NCI-H1092 treated with DMSO at 0.1 percent for 48 hours (cell line): ENCODE results near the gene ASIC2.
"Not testable (repeated sequence)": the region's sequence is repeated elsewhere in the genome, so short reads cannot be mapped to it uniquely, and the experiment has no call there.

Experiments used
- DNase-seq: peaks from one replicate; lab custom pipeline; 2025; lab: John Stamatoyannopoulos, UW

ASIC2 gene

GRCh38 chr17:33021731-33022408, 271.2 kb downstream of the ASIC2 start:
- no peak for DNase-seq

DNA sequence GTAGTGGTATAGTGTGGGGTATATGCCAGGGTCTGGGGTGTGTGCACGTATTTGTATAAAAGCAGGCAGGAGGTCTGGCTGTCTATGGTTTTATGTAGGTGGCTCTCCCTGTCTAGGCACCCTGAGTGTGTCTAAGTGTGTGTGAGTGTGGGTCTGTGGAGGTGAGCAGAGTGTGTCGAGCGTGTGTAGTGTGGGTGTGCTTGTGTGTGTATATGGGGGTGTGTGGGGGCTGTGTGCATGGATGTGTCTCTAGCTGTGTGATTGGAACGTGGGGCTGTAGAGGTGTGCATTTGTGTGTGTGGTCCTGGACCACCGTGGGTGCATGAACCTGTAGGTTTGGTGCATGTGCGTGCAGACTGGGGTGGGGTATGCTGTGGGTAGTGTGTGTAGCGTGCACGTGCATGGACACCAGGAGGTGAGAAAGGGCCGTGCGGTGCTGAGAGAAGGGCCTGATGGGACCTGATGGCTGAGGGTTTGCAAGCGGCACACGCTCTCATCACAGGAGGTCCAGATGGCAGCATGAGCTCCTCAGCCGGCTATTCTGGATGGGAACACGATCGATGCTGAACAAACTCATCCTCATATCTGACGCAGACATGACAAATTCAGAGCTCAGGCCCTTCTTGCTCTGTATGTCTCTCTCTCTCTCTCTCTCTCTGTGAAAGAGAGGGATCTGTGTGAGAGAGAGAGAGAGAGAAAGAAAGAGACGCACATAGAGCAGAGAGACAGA, 273.8 kb downstream of the ASIC2 start:
- DNase-seq: no peak

DNA sequence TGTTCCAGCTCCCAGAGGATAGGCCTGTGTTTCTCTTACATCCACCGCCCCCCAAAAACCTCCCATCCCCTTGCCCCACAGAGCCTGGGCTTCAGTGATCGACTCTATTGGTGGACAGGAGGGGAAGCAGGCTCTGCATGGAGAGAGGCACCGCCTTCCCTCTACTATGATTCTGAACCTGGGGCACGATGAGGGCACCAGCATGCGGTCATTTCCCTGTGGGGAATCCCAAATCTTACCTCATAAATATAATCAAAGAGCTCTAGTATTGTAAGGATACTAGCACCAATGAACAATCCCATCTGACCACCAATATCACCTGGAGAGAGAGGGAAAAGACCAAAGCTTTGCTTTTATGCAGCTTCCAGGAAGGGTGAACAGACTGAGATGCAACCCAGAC, 275.7 kb downstream of the ASIC2 start:
- DNase-seq: no peak

DNA sequence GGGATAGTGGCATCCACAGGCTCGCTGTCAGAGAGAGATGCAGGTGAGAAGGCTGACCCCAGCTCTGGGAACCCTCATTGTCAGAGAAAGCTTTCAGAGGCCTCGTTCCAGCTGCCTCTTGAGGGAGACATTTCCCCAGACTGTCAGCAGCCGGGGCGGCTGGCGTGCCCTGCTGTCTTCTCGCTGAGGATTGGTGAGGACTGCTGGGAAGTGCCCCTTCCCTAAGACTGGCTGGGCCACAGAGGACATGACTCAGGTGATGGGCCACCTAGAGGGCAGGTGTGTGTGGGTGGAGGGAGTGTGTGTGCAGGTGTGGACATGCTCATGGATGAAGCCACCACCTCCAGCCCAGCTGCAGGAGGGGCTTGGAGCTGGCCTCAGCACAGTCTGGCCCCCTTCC, 276.2 kb downstream of the ASIC2 start:
- no peak for DNase-seq

DNA sequence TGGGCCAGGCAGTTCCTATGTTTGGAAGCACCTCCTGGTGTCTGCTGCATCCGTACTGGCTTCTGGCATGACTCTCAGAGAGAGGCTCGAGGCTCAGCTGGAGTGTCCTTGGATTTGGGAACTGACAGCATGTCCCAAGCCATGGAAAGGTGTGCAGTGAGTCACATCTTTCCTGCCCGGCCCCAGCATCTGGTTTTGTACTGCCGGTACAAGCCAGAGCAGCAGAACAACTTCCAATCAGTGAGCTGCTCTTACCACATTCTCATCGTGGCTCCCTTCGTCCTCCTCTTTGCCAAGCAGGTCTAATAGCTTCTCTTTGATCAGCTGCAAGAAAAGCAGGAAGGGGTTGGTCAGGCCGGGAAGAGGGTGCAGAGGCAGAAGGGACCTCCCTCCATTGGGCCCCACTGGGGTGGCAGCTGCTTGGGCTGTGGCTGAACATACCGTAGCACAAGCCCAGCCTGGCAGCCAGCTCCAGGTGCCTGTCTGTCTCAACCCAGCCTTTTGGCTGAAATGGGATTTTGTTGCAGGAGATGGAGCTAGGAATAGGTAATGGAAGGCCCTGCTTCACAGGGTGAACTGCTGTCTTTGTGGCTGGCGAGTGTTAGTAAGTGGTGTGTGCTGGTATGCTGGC, 277.3 kb downstream of the ASIC2 start:
- DNase-seq: no peak

DNA sequence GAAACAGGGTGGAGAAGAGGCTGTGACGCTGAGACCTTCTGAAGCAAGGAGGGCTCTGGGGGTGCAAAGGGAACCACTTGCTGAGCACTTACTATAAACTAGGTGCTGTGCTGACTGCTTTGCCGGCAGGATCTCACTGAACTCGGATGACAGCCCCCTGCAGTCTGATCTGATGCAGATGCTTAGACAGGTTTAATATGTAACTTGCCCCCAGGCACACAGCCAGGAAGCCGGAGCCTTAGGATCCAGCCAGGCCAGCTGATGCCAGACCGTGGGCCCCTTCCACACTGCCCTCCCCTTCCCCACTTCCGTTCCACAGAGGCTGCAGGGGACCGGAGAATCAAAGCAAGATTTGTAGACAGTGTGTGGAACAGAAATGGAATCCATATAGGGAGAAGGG, 278.3 kb downstream of the ASIC2 start:
- DNase-seq: no peak

GRCh38 chr17:33013596-33014375, 279.3 kb downstream of the ASIC2 start:
- DNase-seq: no peak

GRCh38 chr17:33012522-33013033, 280.5 kb downstream of the ASIC2 start:
- no peak for DNase-seq

DNA sequence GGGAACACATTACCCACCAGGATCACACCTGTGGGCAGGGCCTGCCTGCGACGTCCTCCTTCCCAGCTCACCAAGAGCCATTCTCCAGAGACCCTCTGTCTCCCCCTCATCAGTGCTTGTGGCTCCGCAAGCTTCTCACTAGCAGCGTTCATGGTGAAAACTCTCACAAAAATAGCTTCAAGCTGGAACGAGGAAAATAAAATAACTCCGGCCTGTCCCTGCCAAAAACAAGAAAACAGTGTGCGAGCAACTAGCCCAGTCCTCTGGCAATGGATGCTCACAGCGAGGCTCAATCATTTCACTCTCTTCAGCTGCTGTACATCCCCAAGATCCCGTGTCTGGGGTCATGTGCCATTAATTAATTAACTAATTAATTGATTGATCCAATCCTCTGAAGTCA, 283.5 kb downstream of the ASIC2 start:
- DNase-seq: no peak

- DNase-seq: no peak
Measured at GRCh38 chr17:33007186-33007585, 285.9 kb downstream of the ASIC2 start.

- DNase-seq: no peak
Measured at GRCh38 chr17:33002246-33002645, 290.8 kb downstream of the ASIC2 start.

GRCh38 chr17:32998887-32999228, 294.2 kb downstream of the ASIC2 start:
- no peak for DNase-seq

DNA sequence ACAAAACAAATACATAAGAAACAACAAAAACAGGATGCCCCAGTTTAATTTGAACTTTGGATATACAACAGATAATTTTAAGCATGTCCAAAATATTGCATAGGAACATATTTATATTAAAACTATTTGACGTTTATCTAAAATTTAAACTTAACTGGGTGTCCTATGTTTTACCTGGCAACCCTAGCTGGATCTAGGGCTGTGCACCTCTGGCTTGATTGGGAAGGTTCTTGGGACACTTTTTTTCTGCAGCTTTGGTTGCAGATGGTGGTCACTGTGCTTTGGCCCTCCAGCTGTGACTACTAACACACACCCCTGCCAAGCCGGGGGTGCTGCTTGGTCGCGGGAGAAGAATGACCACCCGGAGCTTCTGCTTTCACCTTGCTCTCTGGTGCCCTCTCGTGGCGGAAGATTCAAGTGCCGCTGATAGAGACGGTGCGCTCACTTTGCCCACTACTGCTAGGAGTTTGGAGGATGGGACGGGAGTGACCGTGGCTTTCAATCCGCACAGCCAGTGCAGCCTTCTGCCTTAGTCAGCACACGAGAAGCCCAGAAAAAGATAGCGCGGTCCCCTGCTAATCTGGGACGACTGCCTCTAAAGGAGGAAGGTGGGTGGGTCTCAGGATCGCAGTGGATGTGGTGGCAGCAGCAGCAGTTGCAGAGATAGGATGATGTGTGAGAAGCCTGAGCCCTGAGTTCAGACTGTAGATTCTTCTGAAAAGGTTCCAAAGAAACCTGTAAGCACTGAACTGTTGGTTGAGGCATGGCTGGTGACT, 294.8 kb downstream of the ASIC2 start:
- peak; percentile 52 for DNase-seq

DNA sequence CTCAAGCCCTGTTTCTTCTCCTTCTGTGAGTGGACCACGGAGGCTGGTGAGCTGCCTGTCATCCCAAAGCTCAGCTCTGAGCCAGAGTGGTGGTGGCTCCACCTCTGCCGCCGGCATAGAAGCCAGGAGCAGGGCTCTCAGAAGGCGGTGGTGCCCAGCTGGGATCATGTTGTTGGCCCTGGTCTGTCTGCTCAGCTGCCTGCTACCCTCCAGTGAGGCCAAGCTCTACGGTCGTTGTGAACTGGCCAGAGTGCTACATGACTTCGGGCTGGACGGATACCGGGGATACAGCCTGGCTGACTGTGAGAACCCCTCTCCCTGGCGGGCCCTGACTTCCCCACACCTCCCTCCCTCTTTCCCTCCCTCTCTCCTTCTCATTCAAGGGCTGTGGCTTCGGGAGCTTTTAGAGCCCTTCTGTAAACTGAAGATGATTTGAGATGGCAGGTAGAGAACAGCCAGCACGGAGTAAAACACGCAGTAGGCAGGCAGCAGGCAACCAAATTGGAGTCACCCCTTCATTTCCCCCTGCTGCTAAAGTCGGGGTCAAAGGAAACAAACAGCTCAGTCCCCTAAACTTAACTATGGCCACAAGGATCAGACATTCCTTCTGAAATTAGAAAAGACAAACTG, 297.6 kb downstream of the ASIC2 start:
- no peak for DNase-seq

DNA sequence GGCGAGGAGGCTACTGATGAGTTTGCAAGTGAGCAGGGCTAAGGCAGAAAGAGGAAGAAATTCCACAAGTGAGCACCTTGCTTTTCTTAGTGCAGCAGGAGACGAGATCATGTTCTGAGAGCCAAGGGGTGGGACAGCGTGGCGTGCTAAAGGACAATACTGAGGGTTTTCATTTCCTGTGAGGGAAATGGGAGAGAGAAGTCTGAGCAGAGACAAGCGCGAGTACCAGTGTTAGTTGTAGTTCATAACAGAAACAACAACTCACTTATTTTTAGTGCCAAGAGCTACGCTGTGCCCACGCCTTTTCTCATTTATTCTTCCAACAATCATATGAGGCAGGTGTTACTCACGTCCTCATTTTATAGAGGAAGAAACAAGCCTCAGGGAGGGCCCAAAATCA, 299.1 kb downstream of the ASIC2 start:
- no peak for DNase-seq

DNA sequence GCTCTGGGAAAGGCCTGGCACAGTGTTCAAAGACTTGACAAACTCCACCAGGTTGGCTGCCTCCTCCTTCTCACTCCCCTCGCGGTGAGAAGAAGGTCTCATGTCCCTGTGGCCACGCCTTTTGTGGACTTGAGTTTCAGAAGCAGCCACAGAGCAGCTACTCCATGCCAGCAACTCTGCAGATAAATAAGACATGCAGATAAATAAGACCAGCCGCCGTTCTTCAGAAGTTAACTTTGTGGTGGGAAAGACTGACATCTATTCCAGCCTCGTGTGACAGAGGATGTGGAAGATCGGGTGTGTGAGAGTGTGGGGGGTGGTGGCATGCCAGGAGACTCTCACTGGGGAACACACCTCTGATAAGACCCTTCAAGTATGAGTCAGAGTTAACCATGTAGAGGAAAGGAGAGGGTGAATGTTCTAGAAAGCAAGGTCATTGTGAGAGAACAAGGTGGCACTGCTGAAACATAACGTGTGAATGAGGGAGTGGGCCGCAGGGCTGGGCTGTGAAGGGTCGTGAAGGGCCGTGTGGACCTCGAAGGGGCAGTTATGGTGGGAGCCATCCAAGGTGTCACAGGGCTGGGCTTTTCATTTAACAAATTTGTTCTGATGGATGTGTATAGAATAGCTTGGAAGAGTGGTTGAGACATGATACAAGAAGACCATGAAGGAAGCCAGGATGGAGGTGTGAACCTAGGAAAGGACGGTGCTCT, 300.6 kb downstream of the ASIC2 start:
- DNase-seq: no peak

DNA sequence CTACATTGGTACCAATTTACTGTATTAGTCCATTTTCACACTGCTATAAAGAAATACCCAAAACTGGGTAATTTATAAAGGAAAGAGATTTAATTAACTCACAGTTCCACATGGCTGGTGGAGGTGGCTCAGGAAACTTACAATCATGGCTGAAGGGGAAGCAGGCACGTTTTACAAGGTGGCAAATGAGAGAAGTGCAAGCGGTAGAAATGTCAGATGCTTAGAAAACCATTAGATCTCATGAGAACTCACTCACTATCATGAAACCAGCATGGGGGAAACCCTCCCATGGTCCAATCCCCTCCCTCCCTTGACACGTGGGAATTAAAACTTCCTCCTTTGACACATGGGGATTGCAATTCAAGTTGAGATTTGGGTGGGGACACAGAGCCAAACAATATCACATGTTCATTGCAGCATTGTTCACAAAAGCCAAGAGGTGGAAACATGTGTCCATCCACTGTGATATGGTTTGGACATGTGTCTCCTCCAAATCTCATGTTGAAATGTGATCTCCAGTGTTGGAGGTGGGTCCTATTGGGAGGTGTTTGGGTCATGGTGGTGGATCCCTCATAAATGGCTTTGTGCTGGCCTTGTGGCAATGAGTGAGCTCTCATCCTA, 304.5 kb downstream of the ASIC2 start:
- DNase-seq: no peak

- DNase-seq: not testable (repeated sequence)
Measured at GRCh38 chr17:32987868-32988267, 305.2 kb downstream of the ASIC2 start.

- DNase-seq: not testable (repeated sequence)
Measured at GRCh38 chr17:32987453-32987805, 305.7 kb downstream of the ASIC2 start.
